Osteoblast (primary cell): ENCODE data around the gene MAPK14. TPM values are rescaled to one million over a fixed set of nuclear protein-coding genes. Genes with fewer than 3 reads are reported as not detected.

Source experiments
- DNase-seq: peaks from one replicate; pipeline ENCODE4 v3.0.0; 2011; ENCODE audit warnings: low spot score, mixed read lengths; ENCODE audit not compliant: insufficient read length; ENCODE audit errors: missing footprints
- H2AFZ ChIP-seq: 2 replicates; pipeline ENCODE4 v1.6.0; 2011; ENCODE audit warnings: mild to moderate bottlenecking, low read length
- H3K27ac ChIP-seq: 2 replicates; pipeline ENCODE4 v1.5.1; 2011; ENCODE audit warnings: mild to moderate bottlenecking, low read depth, low read length, moderate library complexity
- H3K27me3 ChIP-seq: 2 replicates; pipeline ENCODE4 v1.6.0; 2012; ENCODE audit warnings: mild to moderate bottlenecking, control low read depth, inconsistent platforms, low read length, moderate library complexity; ENCODE audit not compliant: insufficient read depth
- H3K36me3 ChIP-seq: 2 replicates; pipeline ENCODE4 v1.5.1; 2011; ENCODE audit warnings: mild to moderate bottlenecking, low read length, control low read depth, moderate library complexity; ENCODE audit not compliant: insufficient read depth
- H3K4me1 ChIP-seq: 2 replicates; pipeline ENCODE4 v1.5.1; 2011; ENCODE audit warnings: mild to moderate bottlenecking, low read length, control low read depth, moderate library complexity; ENCODE audit not compliant: insufficient read depth
- H3K4me2 ChIP-seq: 2 replicates; pipeline ENCODE4 v1.6.0; 2011; ENCODE audit warnings: mild to moderate bottlenecking, low read length; ENCODE audit not compliant: insufficient read depth
- H3K4me3 ChIP-seq: fragments of 200-600 bp; sonication (generic); 3 replicates; pipeline ENCODE4 v1.5.1; 2012; ENCODE audit warnings: mild to moderate bottlenecking, low read length, inconsistent platforms; ENCODE audit not compliant: insufficient read depth
- H3K79me2 ChIP-seq: 2 replicates; pipeline ENCODE4 v1.6.0; 2012; ENCODE audit warnings: mild to moderate bottlenecking, low read length, control low read depth, inconsistent platforms; ENCODE audit not compliant: insufficient read depth
- H3K9me3 ChIP-seq: 2 replicates; pipeline ENCODE4 v1.5.1; 2011; ENCODE audit warnings: low read depth, low read length, control low read depth
- H4K20me1 ChIP-seq: 2 replicates; pipeline ENCODE4 v1.6.0; 2012; ENCODE audit warnings: mild to moderate bottlenecking, low read length, control low read depth; ENCODE audit not compliant: insufficient read depth
- CTCF ChIP-seq: IDR thresholded peaks from 2 replicates; pipeline ENCODE4 v1.5.1; 2011; ENCODE audit warnings: mild to moderate bottlenecking, low read depth, low read length, moderate library complexity; ENCODE audit errors: extremely low read depth
- total RNA-seq: library from RNA; depleted of rRNA; stranded (reverse); fragments of >200 nt; gene quantifications from 2 replicates; pipeline ENCODE4 v1.2.3, GENCODE V29; 2012

The MAPK14 gene
- total RNA-seq, 1 donor = 90.5 TPM

DNA sequence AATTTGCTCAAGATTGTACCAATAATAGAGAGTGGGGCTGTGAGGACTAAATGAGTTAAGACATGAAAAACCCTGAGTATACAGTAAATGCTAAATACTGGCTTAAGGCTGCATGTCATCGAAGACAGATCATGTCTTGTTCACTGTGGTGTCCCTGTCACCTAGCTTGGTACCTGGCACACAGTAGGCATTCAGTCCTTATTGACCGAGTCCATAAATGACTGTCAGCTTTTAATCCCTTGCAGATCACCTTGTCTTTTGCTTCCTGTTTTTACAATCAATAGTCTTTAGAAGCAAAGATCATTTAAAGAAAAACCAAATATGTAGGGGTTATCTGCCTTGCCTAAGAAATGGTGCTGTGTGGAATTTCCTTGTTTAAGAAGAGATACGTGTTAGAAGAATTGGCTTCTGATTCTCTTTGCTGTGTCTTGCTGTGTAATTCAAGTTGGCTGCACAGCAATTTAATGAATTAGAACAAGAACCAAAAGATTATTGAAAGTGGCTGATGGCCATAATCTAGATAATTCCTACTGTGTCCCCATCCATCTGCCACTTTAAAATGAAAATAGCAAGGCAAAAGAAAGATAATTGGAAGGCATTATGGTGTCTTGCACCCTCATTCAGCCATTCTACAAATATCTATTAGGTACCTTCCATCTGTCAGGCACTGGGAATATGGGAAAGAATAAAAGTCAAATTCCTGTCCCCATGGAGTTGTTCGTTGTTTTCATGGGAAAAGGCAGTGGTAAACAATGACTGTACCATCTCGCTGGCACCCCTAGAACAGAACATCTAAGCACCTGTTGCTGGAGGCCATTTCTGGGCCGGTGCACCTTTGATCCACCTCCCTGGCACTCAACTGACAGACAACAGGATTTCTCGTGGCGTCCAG lies 90.3 kb downstream of the MAPK14 start:
- Histone ChIP-seq H3K27me3 (no peaks in the 10 kb centered on the region), H3K4me1 (peaks cover 12% of the 10 kb centered on the region), H3K27ac (no peak overlapping the region), H3K36me3 (no peaks in the 10 kb centered on the region), H3K79me2 (no peaks in the 10 kb centered on the region), H4K20me1 (no peaks in the 10 kb centered on the region), H3K4me2 (no peak overlapping the region), H3K9me3 (no peaks in the 10 kb centered on the region), H3K4me3 (no peak overlapping the region), H2AFZ (no peak overlapping the region)
- no peak for TF ChIP-seq CTCF
- no peak for DNase-seq

GRCh38 chr6:36118550-36119107 lies 91.0 kb downstream of the MAPK14 start:
- Histone ChIP-seq H4K20me1 (no peaks in the 10 kb centered on the region), H3K9me3 (no peaks in the 10 kb centered on the region), H3K27me3 (no peaks in the 10 kb centered on the region), H3K36me3 (no peaks in the 10 kb centered on the region), H3K4me1 (peaks cover 12% of the 10 kb centered on the region), H2AFZ (no peak overlapping the region), H3K27ac (no peak overlapping the region), H3K4me2 (no peak overlapping the region), H3K79me2 (no peaks in the 10 kb centered on the region), H3K4me3 (no peak overlapping the region)
- TF ChIP-seq CTCF = no peak
- no peak for DNase-seq

GRCh38 chr6:36119209-36119608 lies 91.6 kb downstream of the MAPK14 start:
- TF ChIP-seq CTCF = no peak
- no peak overlapping the region for H3K4me2 ChIP-seq
- no peaks in the 10 kb centered on the region for H4K20me1 ChIP-seq
- no peaks in the 10 kb centered on the region for H3K79me2 ChIP-seq
- H2AFZ ChIP-seq = no peak overlapping the region
- H3K9me3 ChIP-seq = no peaks in the 10 kb centered on the region
- no peak overlapping the region for H3K4me3 ChIP-seq
- DNase-seq = no peak
- H3K36me3 ChIP-seq = no peaks in the 10 kb centered on the region
- no peaks in the 10 kb centered on the region for H3K27me3 ChIP-seq
- peaks cover 12% of the 10 kb centered on the region for H3K4me1 ChIP-seq
- no peak overlapping the region for H3K27ac ChIP-seq

- no peak overlapping the region for H3K4me3 ChIP-seq
- no peaks in the 10 kb centered on the region for H3K9me3 ChIP-seq
- no peaks in the 10 kb centered on the region for H4K20me1 ChIP-seq
- no peaks in the 10 kb centered on the region for H3K27me3 ChIP-seq
- DNase-seq = no peak
- peaks cover 12% of the 10 kb centered on the region for H3K4me1 ChIP-seq
- no peak overlapping the region for H3K4me2 ChIP-seq
- TF ChIP-seq CTCF = no peak
- no peaks in the 10 kb centered on the region for H3K36me3 ChIP-seq
- H3K79me2 ChIP-seq = no peaks in the 10 kb centered on the region
- H2AFZ ChIP-seq = no peak overlapping the region
- H3K27ac ChIP-seq = no peak overlapping the region
Measured at GRCh38 chr6:36120018-36120417, 92.4 kb downstream of the MAPK14 start.
